ENCODE measurements around the gene C22orf31. TPM values are rescaled to one million over a fixed set of nuclear protein-coding genes. Genes with fewer than 3 reads are reported as not detected.

Gene C22orf31
- polyA plus RNA-seq, 2 of the 4 experiments (the other 2 are of a cell fraction) = not detected

- ATAC-seq = no peak
- ChIA-PET CTCF (interaction anchor here (0.6 to 0.8 kb wide), 2 partner anchors 18 to 140 kb away, joined by 3 to 4 read pairs; no protein-coding TSS in a partner anchor), POLR2A (no interaction called here)
- TF ChIP-seq CHD4 (IDR thresholded peaks at IDR 0.05; ENCODE audit: borderline replicate concordance) (no peak), FOXS1 (CRISPR knock-in tag; IDR thresholded peaks at IDR 0.05) (no peak), REST (IDR thresholded peaks at IDR 0.05) (no peak), NPAS2 (CRISPR knock-in tag; IDR thresholded peaks at IDR 0.05; ENCODE audit: borderline replicate concordance) (no peak), HOXB13 (CRISPR knock-in tag; IDR thresholded peaks at IDR 0.05; ENCODE audit: low read depth) (no peak), JUNB (IDR thresholded peaks at IDR 0.05) (no peak), ZSCAN20 (CRISPR knock-in tag; IDR thresholded peaks at IDR 0.05) (no peak), HOXA7 (CRISPR knock-in tag; IDR thresholded peaks at IDR 0.05) (no peak), MAFK (IDR thresholded peaks at IDR 0.05; ENCODE audit: partially characterized antibody) (no peak), CBX8 (IDR thresholded peaks at IDR 0.05) (no peak), KDM5A (IDR thresholded peaks at IDR 0.05) (no peak), HMGXB4 (CRISPR knock-in tag; IDR thresholded peaks at IDR 0.05; ENCODE audit: borderline replicate concordance) (no peak), POLR2A (IDR thresholded peaks at IDR 0.05; ENCODE audit: low read length) (no peak), GATA3 (IDR thresholded peaks at IDR 0.05; ENCODE audit: borderline replicate concordance) (no peak), RNF2 (IDR thresholded peaks at IDR 0.05; ENCODE audit: borderline replicate concordance, low read depth) (no peak), FOSL2 (IDR thresholded peaks at IDR 0.05) (no peak), FOSL2 (CRISPR knock-in tag; IDR thresholded peaks at IDR 0.05) (no peak)
- TF ChIP-seq, protein P1, sequence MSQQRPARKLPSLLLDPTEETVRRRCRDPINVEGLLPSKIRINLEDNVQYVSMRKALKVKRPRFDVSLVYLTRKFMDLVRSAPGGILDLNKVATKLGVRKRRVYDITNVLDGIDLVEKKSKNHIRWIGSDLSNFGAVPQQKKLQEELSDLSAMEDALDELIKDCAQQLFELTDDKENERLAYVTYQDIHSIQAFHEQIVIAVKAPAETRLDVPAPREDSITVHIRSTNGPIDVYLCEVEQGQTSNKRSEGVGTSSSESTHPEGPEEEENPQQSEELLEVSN (IDR thresholded peaks at IDR 0.05; ENCODE audit: borderline replicate concordance, low read depth) = no peak
- Histone ChIP-seq H3K9me3 (no peaks in the 10 kb centered on the region), H3K27ac (no peak overlapping the region), H3K4me3 (no peak overlapping the region), H3K4me2 (no peak overlapping the region), H3K4me1 (no peaks in the 10 kb centered on the region)
- 60% methylated on average over 4 of the region's 4 CpGs for WGBS (ENCODE audit: missing lambda C conversion rate)
- no peak for FAIRE-seq
- DNase-seq (ENCODE audit: low read depth in 1 of 2, low spot score in 1 of 2) = no peak
These were observed 30.6 kb upstream of the C22orf31 start for GRCh38 chr22:29092243-29092642.

DNA sequence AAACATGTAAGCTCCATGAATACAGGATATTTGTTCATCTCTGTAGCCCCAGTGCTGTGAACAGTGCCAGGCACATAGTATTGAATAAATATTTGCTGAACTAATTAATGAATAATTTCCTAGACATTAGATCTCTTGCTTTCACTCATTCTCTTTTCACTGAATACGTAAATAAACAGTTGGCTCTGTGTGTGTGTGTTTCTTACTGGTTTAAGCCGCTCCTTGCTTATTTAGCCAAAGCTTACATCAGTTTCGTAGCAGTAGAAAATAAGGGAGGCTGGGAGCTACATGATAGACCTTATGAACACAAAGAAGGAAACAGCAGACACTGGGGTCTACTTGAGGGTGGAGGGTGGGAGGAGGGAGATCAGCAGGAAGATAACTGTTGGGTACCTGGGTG is 28.4 kb upstream of the C22orf31 start:
- no peak for ATAC-seq
- DNase-seq (ENCODE audit: low read depth in 1 of 2, low spot score in 1 of 2) = no peak
- Histone ChIP-seq H3K27ac (no peak overlapping the region), H3K9me3 (no peaks in the 10 kb centered on the region), H3K4me1 (no peaks in the 10 kb centered on the region), H3K4me3 (no peak overlapping the region), H3K4me2 (no peak overlapping the region)
- no peak for FAIRE-seq
- no peak for TF ChIP-seq USF2 (IDR thresholded peaks at IDR 0.05)
- TF ChIP-seq NFE2L2 (conservative IDR thresholded peaks at IDR 0.05; ENCODE audit: low read length) = no peak
- no peak for TF ChIP-seq RAD21 (conservative IDR thresholded peaks at IDR 0.05 in 1 of 2, IDR thresholded peaks at IDR 0.05 in 1 of 2)
- TF ChIP-seq SREBF2 (IDR thresholded peaks at IDR 0.05) = no peak
- TF ChIP-seq FOSB (CRISPR knock-in tag; IDR thresholded peaks at IDR 0.05) = no peak
- no peak for TF ChIP-seq HDAC2 (IDR thresholded peaks at IDR 0.05)
- no peak for TF ChIP-seq EP300 (IDR thresholded peaks at IDR 0.05)
- no peak for TF ChIP-seq ZFP36 (IDR thresholded peaks at IDR 0.05; ENCODE audit: borderline replicate concordance, partially characterized antibody)
- no peak for TF ChIP-seq ZSCAN20 (CRISPR knock-in tag; IDR thresholded peaks at IDR 0.05)
- no peak for TF ChIP-seq EHMT2 (IDR thresholded peaks at IDR 0.05; ENCODE audit: low read depth)
- TF ChIP-seq, protein P1 (IDR thresholded peaks at IDR 0.05; ENCODE audit: borderline replicate concordance, low read depth) = no peak
- no peak for TF ChIP-seq MAZ (IDR thresholded peaks at IDR 0.05; ENCODE audit: borderline replicate concordance, low read depth, low read length)
- no peak for TF ChIP-seq ZC3H11A (IDR thresholded peaks at IDR 0.05)
- TF ChIP-seq TFCP2L1 (CRISPR knock-in tag; IDR thresholded peaks at IDR 0.05) = no peak
- no peak for TF ChIP-seq BHLHE40 (IDR thresholded peaks at IDR 0.05; ENCODE audit: low read depth, low read length)
- no peak for TF ChIP-seq FOSL2 (IDR thresholded peaks at IDR 0.05)
- no peak for TF ChIP-seq FOSL2 (CRISPR knock-in tag; IDR thresholded peaks at IDR 0.05)
- no peak for TF ChIP-seq GATA3 (IDR thresholded peaks at IDR 0.05; ENCODE audit: borderline replicate concordance)
- no peak for TF ChIP-seq RNF2 (IDR thresholded peaks at IDR 0.05; ENCODE audit: borderline replicate concordance, low read depth)
- ChIA-PET CTCF (interaction anchor here (0.7 kb wide), 2 partner anchors 64 to 199 kb away, joined by 3 read pairs; no protein-coding TSS in a partner anchor), POLR2A (no interaction called here)
- 69% methylated on average over 3 of the region's 3 CpGs for WGBS (ENCODE audit: missing lambda C conversion rate)

Data from A549 (cell line).